Common myeloid progenitor, CD34-positive (primary cell): ENCODE measurements around the gene ATXN7L3.
"Not testable (repeated sequence)": the region's sequence is repeated elsewhere in the genome, so short reads cannot be mapped to it uniquely, and the experiment has no call there.

Source experiments
- CTCF ChIA-PET: fragments of 350-600 bp; sonication (Branson Sonifier 250); formaldehyde crosslinking; loops from one replicate; lab custom pipeline; 2021; ENCODE audit warnings: antibody characterized with exemption; lab: Charles Lee
- POLR2A ChIA-PET: fragments of 350-600 bp; sonication (Branson Sonifier 250); formaldehyde crosslinking; loops from one replicate; lab custom pipeline; 2021; ENCODE audit warnings: antibody characterized with exemption; lab: Charles Lee
- DNase-seq, 3 donors: peaks; one replicate each; pipeline versions ENCODE4 v3.0.0 to v3.0.0-alpha.2; 2013
- H3K27ac ChIP-seq, 2 experiments: 1 replicate in 1 of 2; 2 replicates in 1 of 2; pipeline ENCODE4 v1.7.0; 2013; ENCODE audit warnings: inconsistent platforms in 2 of 2, low read length in 2 of 2, mild to moderate bottlenecking in 2 of 2, low read depth in 1 of 2, moderate library complexity in 1 of 2; ENCODE audit not compliant: severe bottlenecking in 2 of 2, insufficient read depth in 1 of 2, poor library complexity in 1 of 2
- H3K27me3 ChIP-seq, 5 experiments: replicated peaks in 2 of 5; 1 replicate in 3 of 5; 2 replicates in 2 of 5; pipeline versions ENCODE4 v1.6.1 to v1.7.0; 2013; ENCODE audit warnings: low read length in 4 of 5, mild to moderate bottlenecking in 2 of 5, moderate library complexity in 2 of 5, inconsistent platforms in 1 of 5; ENCODE audit not compliant: insufficient read depth in 5 of 5, control insufficient read depth in 4 of 5
- H3K36me3 ChIP-seq, 4 experiments: 1 replicate in 2 of 4; 2 replicates in 2 of 4; pipeline versions ENCODE4 v1.6.1 to v1.7.0; 2013; ENCODE audit warnings: low read length in 3 of 4, control low read depth in 1 of 4, mild to moderate bottlenecking in 1 of 4; ENCODE audit not compliant: control insufficient read depth in 4 of 4, insufficient read depth in 4 of 4
- H3K4me1 ChIP-seq, 4 experiments: 1 replicate in 3 of 4; 2 replicates in 1 of 4; pipeline versions ENCODE4 v1.6.1 to v1.7.1; 2013; ENCODE audit warnings: low read length in 3 of 4, mild to moderate bottlenecking in 3 of 4, control low read depth in 1 of 4, inconsistent platforms in 1 of 4, moderate library complexity in 1 of 4; ENCODE audit not compliant: control insufficient read depth in 4 of 4, insufficient read depth in 4 of 4; ENCODE audit errors: control extremely low read depth in 1 of 4
- H3K4me3 ChIP-seq, 7 experiments: 1 replicate in 4 of 7; 2 replicates in 3 of 7; pipeline versions ENCODE4 v1.5.1 to v1.7.0; 2013; ENCODE audit warnings: mild to moderate bottlenecking in 7 of 7, low read length in 6 of 7, moderate library complexity in 6 of 7, inconsistent platforms in 2 of 7, low read depth in 2 of 7, control low read depth in 1 of 7; ENCODE audit not compliant: insufficient read depth in 4 of 7, control insufficient read depth in 1 of 7; ENCODE audit errors: extremely low read depth in 1 of 7
- H3K9me3 ChIP-seq, 5 experiments: 1 replicate in 4 of 5; 2 replicates in 1 of 5; pipeline versions ENCODE4 v1.6.1 to v1.7.1; 2013; ENCODE audit warnings: low read length in 4 of 5, mild to moderate bottlenecking in 2 of 5, inconsistent platforms in 1 of 5, low read depth in 1 of 5, moderate library complexity in 1 of 5; ENCODE audit not compliant: control insufficient read depth in 4 of 5, insufficient read depth in 2 of 5; ENCODE audit errors: control extremely low read depth in 1 of 5
- WGBS: methylation state at CpG from one replicate; pipeline ENCODE4 v1.1.5; 2013; ENCODE audit not compliant: insufficient coverage; 5-methylcytosine and 5-hydroxymethylcytosine counted together

ATXN7L3 gene

DNA sequence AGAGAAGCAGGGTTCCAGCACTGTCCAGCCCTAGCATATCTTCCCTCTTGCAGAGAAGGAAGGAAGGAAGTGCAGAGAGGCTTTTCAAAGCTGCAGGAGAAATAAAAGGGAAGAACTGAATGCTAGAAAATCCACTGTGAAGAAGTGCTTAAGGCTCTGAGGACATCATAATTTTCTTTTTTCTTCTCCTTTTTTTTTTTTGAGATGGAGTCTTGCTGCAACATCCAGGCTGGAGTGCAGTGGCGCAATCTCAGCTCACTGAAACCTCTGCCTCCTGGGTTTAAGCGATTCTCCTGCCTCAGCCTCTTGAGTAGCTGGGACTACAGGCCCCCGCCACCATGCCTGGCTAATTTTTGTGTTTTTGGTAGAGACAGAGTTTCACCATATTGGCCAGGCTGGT lies 50.6 kb downstream of the ATXN7L3 start:
- not testable (repeated sequence) for H3K27ac ChIP-seq, H3K27me3 ChIP-seq, H3K4me3 ChIP-seq, DNase-seq, H3K4me1 ChIP-seq, H3K9me3 ChIP-seq
- no CpG with 5 or more reads among the region's 3 CpGs for whole genome bisulfite sequencing
- peaks cover 2 to 64% (median 20%) of the 10 kb centered on the region in 4 experiments for H3K36me3 ChIP-seq
- POLR2A ChIA-PET, result interaction anchor here (0.6 to 0.8 kb wide), 2 partner anchors 8 to 63 kb away, joined by 3 read pairs; no protein-coding TSS in a partner anchor
- CTCF ChIA-PET, result interaction anchor here (1.3 kb wide), 1 partner anchor 11 kb away, joined by 5 read pairs; no protein-coding TSS in a partner anchor

DNA sequence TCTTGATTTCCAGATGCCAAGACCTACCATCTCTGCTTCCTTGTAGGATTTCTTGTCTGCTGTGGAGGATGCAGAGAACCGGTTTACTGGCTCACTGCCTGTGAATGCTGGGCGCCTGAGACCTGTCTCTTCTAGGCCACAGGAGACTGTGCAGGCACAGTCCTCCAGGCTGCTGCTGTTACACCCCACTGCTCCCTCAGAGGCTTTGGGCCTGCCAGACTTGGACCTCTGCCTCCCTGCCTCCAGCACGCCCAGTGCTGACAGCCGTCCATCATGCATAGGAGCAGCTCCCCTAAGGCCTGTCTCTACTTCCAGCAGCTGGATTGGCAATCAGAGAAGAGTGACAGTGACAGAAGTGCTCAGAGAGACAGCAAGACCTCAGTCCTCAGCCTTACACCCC lies 51.9 kb downstream of the ATXN7L3 start:
- H3K4me3 ChIP-seq, result no peak overlapping the region
- no peak for DNase-seq
- H3K27me3 ChIP-seq, result no peaks in the 10 kb centered on the region
- ChIA-PET CTCF (interaction anchor here (7.4 kb wide), 1 partner anchor 21 kb away, joined by 41 read pairs; the partner anchor contains the start of gene ASB16), POLR2A (no interaction called here)
- H3K4me1 ChIP-seq, result peaks cover 0 to 10% (median 2%) of the 10 kb centered on the region in 4 experiments
- 94% methylated on average over 4 of the region's 4 CpGs for WGBS
- H3K36me3 ChIP-seq, result peaks cover 2 to 62% (median 19%) of the 10 kb centered on the region in 4 experiments
- H3K27ac ChIP-seq, result no peak overlapping the region
- H3K9me3 ChIP-seq, result no peaks in the 10 kb centered on the region

DNA sequence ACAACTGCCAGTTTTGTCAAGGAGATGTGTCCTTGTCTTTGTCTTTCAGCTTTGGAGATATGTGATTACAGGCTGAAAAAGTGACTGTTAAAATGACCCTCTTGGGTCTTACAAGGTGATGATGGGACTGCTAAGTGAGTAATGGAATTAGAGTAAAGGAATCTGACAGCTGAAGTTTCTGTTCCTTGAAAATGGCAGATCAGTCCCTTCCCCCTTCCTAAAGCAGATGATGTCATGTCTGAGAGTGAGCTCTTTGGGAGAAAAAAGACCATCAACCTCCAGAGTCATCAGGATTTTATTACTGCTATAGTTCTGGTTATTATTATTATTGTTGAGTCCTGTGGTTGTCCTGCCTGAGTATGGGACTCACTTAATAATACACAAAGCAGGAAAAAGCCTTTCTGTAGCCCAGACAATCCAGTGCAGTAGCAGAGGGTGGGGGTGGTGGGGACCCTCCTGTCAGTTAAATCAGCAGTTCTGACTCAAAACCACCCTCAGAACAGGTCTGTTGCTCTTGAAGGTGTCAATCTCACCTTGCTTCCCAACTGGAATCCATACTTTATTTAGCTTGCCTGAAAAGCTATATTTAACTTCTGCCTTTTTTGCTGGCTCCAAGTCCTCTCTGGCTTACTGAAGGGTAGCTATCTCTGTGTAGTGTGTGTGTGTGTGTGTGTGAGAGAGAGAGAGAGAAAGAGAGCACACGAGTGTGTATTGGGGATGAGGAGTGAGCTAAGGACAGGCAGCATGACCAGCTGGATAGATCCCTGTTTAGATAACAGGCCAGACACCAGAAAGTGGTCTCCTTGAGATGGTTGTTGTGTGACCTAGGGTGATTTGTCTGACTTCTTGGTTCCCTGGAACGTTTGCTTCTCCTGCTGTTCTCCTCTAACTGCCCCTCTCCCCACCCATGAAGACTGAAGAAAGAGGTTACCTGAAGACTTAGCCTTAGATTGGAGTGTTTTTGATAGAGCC lies 53.0 kb downstream of the ATXN7L3 start:
- Histone ChIP-seq H3K27me3 (no peaks in the 10 kb centered on the region), H3K4me3 (no peak overlapping the region), H3K27ac (no peak overlapping the region), H3K9me3 (no peaks in the 10 kb centered on the region), H3K36me3 (peaks cover 2 to 56% (median 15%) of the 10 kb centered on the region in 4 experiments), H3K4me1 (peaks cover 4 to 15% (median 10%) of the 10 kb centered on the region in 4 experiments)
- CTCF ChIA-PET, result interaction anchor here (0.6 to 7.4 kb wide), 5 partner anchors 12 to 37 kb away, joined by 3 to 41 read pairs (median 4); partner anchors contain the start of genes ASB16 and HDAC5
- POLR2A ChIA-PET, result interaction anchor here (0.7 kb wide), 1 partner anchor 12 kb away, joined by 3 read pairs; no protein-coding TSS in a partner anchor
- no CpG with 5 or more reads among the region's 2 CpGs for WGBS
- DNase-seq, result no peak

DNA sequence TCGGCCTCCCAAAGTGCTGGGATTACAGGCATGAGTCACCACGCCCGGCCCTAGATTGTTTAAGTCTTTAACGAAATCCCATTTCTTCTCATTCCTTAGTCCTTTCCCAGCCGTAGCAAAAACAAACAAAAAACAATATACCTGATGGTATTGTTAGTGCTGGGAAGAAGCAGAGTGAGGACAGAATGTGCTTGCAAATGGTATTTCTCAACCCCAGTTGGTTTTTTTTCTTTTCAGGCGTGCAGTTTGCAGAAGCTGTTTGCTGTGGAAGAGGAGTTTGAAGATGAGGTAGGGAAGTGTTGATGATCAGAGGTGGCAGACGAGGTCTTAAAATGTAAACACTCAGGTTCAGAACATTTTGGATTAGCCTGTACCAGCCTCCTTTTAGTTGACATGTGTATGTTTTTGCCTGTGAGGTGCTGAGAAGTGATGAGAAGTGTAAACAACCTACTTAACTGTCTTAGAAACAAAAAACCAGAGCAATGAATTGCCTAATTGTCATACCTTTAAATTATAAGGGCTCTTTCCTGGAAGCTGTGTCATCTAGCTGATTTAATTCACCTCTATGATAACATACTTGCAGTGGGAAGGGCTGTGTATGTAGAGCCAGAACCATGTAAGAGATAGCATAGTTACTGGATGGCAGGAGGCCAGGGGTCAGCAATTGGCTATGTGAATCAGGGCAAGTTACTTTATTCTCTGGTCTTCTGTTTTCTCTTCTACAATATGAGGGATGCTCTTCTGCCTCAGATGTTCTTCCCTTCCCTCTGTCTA lies 54.5 kb downstream of the ATXN7L3 start:
- POLR2A ChIA-PET, result interaction anchor here (0.7 kb wide), 1 partner anchor 22 kb away, joined by 3 read pairs; the partner anchor contains the start of gene HDAC5
- no peak overlapping the region for H3K27ac ChIP-seq
- no CpG with 5 or more reads among the region's 7 CpGs for WGBS
- peaks cover 0 to 46% (median 14%) of the 10 kb centered on the region in 4 experiments for H3K36me3 ChIP-seq
- CTCF ChIA-PET, result interaction anchor here (1.3 to 7.4 kb wide), 4 partner anchors 7 to 24 kb away, joined by 3 to 41 read pairs (median 8); partner anchors contain the start of genes ASB16 and HDAC5
- no peak overlapping the region for H3K4me3 ChIP-seq
- peaks cover 4 to 15% (median 12%) of the 10 kb centered on the region in 4 experiments for H3K4me1 ChIP-seq
- H3K9me3 ChIP-seq, result no peaks in the 10 kb centered on the region
- no peak for DNase-seq
- H3K27me3 ChIP-seq, result no peaks in the 10 kb centered on the region

DNA sequence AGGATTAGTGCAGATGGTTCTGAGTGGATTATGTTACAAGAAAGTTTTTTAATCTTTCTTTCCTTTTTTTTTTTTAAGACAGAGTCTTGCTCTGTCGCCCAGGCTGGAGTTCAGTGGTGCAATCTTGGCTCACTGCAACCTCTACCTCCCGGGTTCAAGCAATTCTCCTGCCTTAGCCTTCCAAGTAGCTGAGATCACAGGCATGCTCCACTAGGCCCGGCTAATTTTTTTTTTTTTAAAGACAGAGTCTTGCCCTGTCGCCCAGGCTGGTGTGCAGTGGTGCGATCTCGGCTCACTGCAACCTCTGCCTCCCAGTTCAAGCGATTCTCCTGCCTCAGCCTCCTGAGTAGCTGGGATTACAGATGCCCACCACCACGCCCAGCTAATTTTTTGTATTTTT lies 55.8 kb downstream of the ATXN7L3 start:
- H3K4me1 ChIP-seq, result peaks cover 4 to 15% (median 12%) of the 10 kb centered on the region in 4 experiments
- H3K27ac ChIP-seq, H3K27me3 ChIP-seq, DNase-seq, H3K4me3 ChIP-seq, H3K9me3 ChIP-seq: not testable (repeated sequence)
- CTCF ChIA-PET, result interaction anchor here (2.0 to 7.4 kb wide), 2 partner anchors 9 to 25 kb away, joined by 7 to 41 read pairs; partner anchors contain the start of gene ASB16
- 97% methylated on average over 7 of the region's 8 CpGs for WGBS
- H3K36me3 ChIP-seq, result peaks cover 0 to 37% (median 13%) of the 10 kb centered on the region in 4 experiments
- POLR2A ChIA-PET, result interaction anchor here (0.7 kb wide), 1 partner anchor 1309 kb away, joined by 3 read pairs; no protein-coding TSS in a partner anchor
